AG09319 (cell line): Measurements from ENCODE around the gene HSPA1L.
A peak's percentile ranks its signal among the peaks of the same experiment; 100 is the strongest.
"Not testable (repeated sequence)": the region's sequence is repeated elsewhere in the genome, so short reads cannot be mapped to it uniquely, and the experiment has no call there.

Experiments used
- DNase-seq: peaks from one replicate; pipeline ENCODE4 v3.0.0-alpha.2; 2010; ENCODE audit warnings: low read depth; ENCODE audit errors: extremely low read depth
- CTCF ChIP-seq: IDR thresholded peaks from 2 replicates; pipeline ENCODE4 v1.5.1; 2011; ENCODE audit warnings: low read depth, mild to moderate bottlenecking, inconsistent platforms, low read length, moderate library complexity

The HSPA1L gene

GRCh38 chr6:31822036-31822821 lies 7.1 kb upstream of the HSPA1L start:
- no peak for TF ChIP-seq CTCF
- peak; percentile 79 for DNase-seq

- DNase-seq = no peak
Measured at GRCh38 chr6:31821301-31822035, 6.4 kb upstream of the HSPA1L start.

GRCh38 chr6:31820399-31820798 lies 5.3 kb upstream of the HSPA1L start:
- not testable (repeated sequence) for DNase-seq

More at GRCh38 chr6:31821301-31822035, 6.4 kb upstream of the HSPA1L start:
- TF ChIP-seq CTCF = no peak

- no peak for TF ChIP-seq CTCF
Measured at GRCh38 chr6:31819871-31820299, 4.8 kb upstream of the HSPA1L start.

GRCh38 chr6:31817929-31818511 lies 2.9 kb upstream of the HSPA1L start:
- not testable (repeated sequence) for DNase-seq

More at GRCh38 chr6:31819871-31820299, 4.8 kb upstream of the HSPA1L start:
- DNase-seq = no peak

- DNase-seq = not testable (repeated sequence)
Measured at GRCh38 chr6:31817133-31817928, 2.2 kb upstream of the HSPA1L start.

- DNase-seq = peak; percentile 97
- no peak for TF ChIP-seq CTCF
Measured at GRCh38 chr6:31814677-31815024, 432 bp downstream of the HSPA1L start.

GRCh38 chr6:31813465-31813849 lies 1.6 kb downstream of the HSPA1L start:
- no peak for DNase-seq
- no peak for TF ChIP-seq CTCF
